T-cell (primary cell): Measurements from ENCODE around the gene RALGAPA1. TPM values are rescaled to one million over a fixed set of nuclear protein-coding genes. Genes with fewer than 3 reads are reported as not detected.
"Not testable (repeated sequence)": the region's sequence is repeated elsewhere in the genome, so short reads cannot be mapped to it uniquely, and the experiment has no call there.

ENCODE experiments used
- ATAC-seq, 4 experiments: fragments of 200-7000 bp in 3 of 4; fragments of 150-1000 bp in 1 of 4; cut with Tn5 transposase; replicated peaks in 1 of 4; 1 replicate in 3 of 4; 2 replicates in 1 of 4; pipeline ENCODE4 v1.10.0; 2021; ENCODE audit warnings: moderate library complexity in 3 of 4, mild to moderate bottlenecking in 2 of 4, moderate number of reproducible peaks in 1 of 4
- CTCF ChIA-PET, 2 donors: fragments of 300-600 bp; sonication (Branson Sonifier 250); formaldehyde crosslinking; loops; one replicate each; lab custom pipeline; 2022; ENCODE audit warnings: antibody characterized with exemption in 2 of 2; lab: Charles Lee
- POLR2A ChIA-PET, 2 donors: fragments of 300-600 bp; sonication (Branson Sonifier 250); formaldehyde crosslinking; loops; one replicate each; lab custom pipeline; 2022; ENCODE audit warnings: antibody characterized with exemption in 2 of 2; lab: Charles Lee
- DNase-seq, 35 experiments: peaks; one replicate each; pipeline versions ENCODE4 v3.0.0 to v3.0.0-alpha.2; 2013 to 2023
- H3K27ac ChIP-seq: one replicate; pipeline ENCODE4 v1.5.1; 2013; ENCODE audit warnings: low read length
- H3K27me3 ChIP-seq, 2 experiments: replicated peaks in 1 of 2; 1 replicate in 1 of 2; 2 replicates in 1 of 2; pipeline versions ENCODE4 v1.6.1 to v1.7.0; 2013; ENCODE audit warnings: low read length in 1 of 2, mixed read lengths in 1 of 2; ENCODE audit not compliant: control insufficient read depth in 2 of 2, insufficient read depth in 2 of 2; ENCODE audit errors: extremely low read depth in 1 of 2
- H3K36me3 ChIP-seq, 2 donors: 1 replicate in 1 of 2; 2 replicates in 1 of 2; pipeline versions ENCODE4 v1.6.1 to v1.7.0; 2013; ENCODE audit warnings: low read length in 1 of 2; ENCODE audit not compliant: control insufficient read depth in 2 of 2, insufficient read depth in 1 of 2; ENCODE audit errors: extremely low read depth in 1 of 2
- H3K4me1 ChIP-seq, 2 experiments: 1 replicate in 1 of 2; 2 replicates in 1 of 2; pipeline versions ENCODE4 v1.6.1 to v1.7.0; 2013; ENCODE audit warnings: low read length in 2 of 2, mixed read lengths in 1 of 2; ENCODE audit not compliant: insufficient read depth in 2 of 2, control insufficient read depth in 1 of 2; ENCODE audit errors: extremely low read depth in 1 of 2
- H3K4me3 ChIP-seq, 2 donors: 1 replicate in 1 of 2; 2 replicates in 1 of 2; pipeline versions ENCODE4 v1.5.1 to v1.7.0; 2013; ENCODE audit warnings: mild to moderate bottlenecking in 2 of 2, low read length in 1 of 2, moderate library complexity in 1 of 2; ENCODE audit not compliant: control insufficient read depth in 1 of 2; ENCODE audit errors: extremely low read depth in 1 of 2
- H3K9me3 ChIP-seq: 2 replicates; pipeline ENCODE4 v1.7.0; 2013
- H3K27ac Mint-ChIP-seq, 2 donors: one replicate each; pipeline ENCODE4 v1.8.0; 2020 to 2021; ENCODE audit warnings: mild to moderate bottlenecking in 2 of 2, mixed read lengths in 2 of 2
- H3K27me3 Mint-ChIP-seq, 2 donors: one replicate each; pipeline ENCODE4 v1.8.0; 2021 to 2022; ENCODE audit warnings: mixed read lengths in 2 of 2
- H3K36me3 Mint-ChIP-seq: one replicate; pipeline ENCODE4 v1.8.0; 2021; ENCODE audit warnings: mixed read lengths
- H3K4me1 Mint-ChIP-seq, 3 donors: one replicate each; pipeline ENCODE4 v1.8.0; 2020 to 2022; ENCODE audit warnings: mixed read lengths in 3 of 3, mild to moderate bottlenecking in 1 of 3
- H3K4me3 Mint-ChIP-seq, 3 donors: one replicate each; pipeline ENCODE4 v1.8.0; 2020 to 2022; ENCODE audit warnings: mild to moderate bottlenecking in 3 of 3, mixed read lengths in 3 of 3, moderate library complexity in 3 of 3
- H3K9me3 Mint-ChIP-seq, 3 donors: one replicate each; pipeline ENCODE4 v1.8.0; 2020 to 2022; ENCODE audit warnings: mixed read lengths in 3 of 3
- WGBS: methylation state at CpG from one replicate; pipeline ENCODE4 v1.1.5; 2013; ENCODE audit warnings: missing lambda C conversion rate; ENCODE audit not compliant: insufficient coverage; 5-methylcytosine and 5-hydroxymethylcytosine counted together
- total RNA-seq, 35 experiments: library from RNA in 6 of 35; stranded (reverse) in 6 of 35; fragments of 120-200 nt in 1 of 35; gene quantifications; one replicate each; pipeline versions ENCODE4 v1.2.1 to v1.2.4 and lab custom pipeline; 2013 to 2026

The RALGAPA1 gene
- total RNA-seq = 10 to 100 TPM; 65.1 to 88.9 (median 82.9) TPM
- total RNA-seq (2013) = 67.2 TPM
- total RNA-seq (lab: John Stamatoyannopoulos, UW) = 57.2 to 154 (median 109) reads per million in 29 experiments

GRCh38 chr14:35808638-35809563 is at the start of gene RALGAPA1:
Gene RALGAPA1 (minus strand): TSS chr14:35809295. CDS start chr14:35808835, 460 bp downstream.
- H3K9me3 Mint-ChIP-seq, H3K36me3 Mint-ChIP-seq, H3K36me3 ChIP-seq, H3K27me3 ChIP-seq, H3K27me3 Mint-ChIP-seq, H3K9me3 ChIP-seq: not testable (repeated sequence)
- peaks cover 5 to 18% of the 10 kb centered on the region in 2 experiments for H3K4me1 ChIP-seq
- Mint-ChIP-seq H3K27ac (peak within 1 kb of the TSS; percentile 91 to 95), H3K4me3 (peak within 1 kb of the TSS; percentile 96 to 98 (median 97)), H3K4me1 (peaks cover 35 to 40% (median 39%) of the 10 kb centered on the region in 3 donors)
- peak within 1 kb of the TSS; percentile 79 for H3K27ac ChIP-seq
- ChIA-PET CTCF (interaction anchor here (0.6 to 1.6 kb wide), 3 partner anchors 9 to 395 kb away, joined by 3 to 10 read pairs (median 4); partner anchors contain the start of gene BRMS1L (in 1 of the 2)), POLR2A (interaction anchor here in 1 of 2 donors (0.6 to 1.5 kb wide), 5 partner anchors 13 to 404 kb away, joined by 3 to 33 read pairs (median 4); partner anchors contain the start of genes BRMS1L and NFKBIA)
- peak within 1 kb of the TSS; percentile 76 to 90 for H3K4me3 ChIP-seq
- peak; percentile 76 to 99 (median 94) for DNase-seq
- under 1% methylated on average over 34 of the region's 66 CpGs for WGBS
- ATAC-seq = peak; percentile 93 to 98 (median 96)

- no peak overlapping the region for H3K27ac ChIP-seq
- ChIA-PET POLR2A (no interaction called here), CTCF (interaction anchor here in 1 of 2 donors (0.6 kb wide), 1 partner anchor 39 kb away, joined by 3 read pairs; no protein-coding TSS in a partner anchor)
- no peaks in the 10 kb centered on the region for H3K9me3 ChIP-seq
- Mint-ChIP-seq H3K4me3 (no peak overlapping the region), H3K27me3 (no peaks in the 10 kb centered on the region), H3K4me1 (no peaks in the 10 kb centered on the region), H3K36me3 (peaks cover 50% of the 10 kb centered on the region), H3K27ac (no peak overlapping the region), H3K9me3 (no peaks in the 10 kb centered on the region)
- DNase-seq (no peak), ATAC-seq (no peak)
- WGBS = 89% methylated on average over 3 of the region's 7 CpGs
- H3K36me3 ChIP-seq = peaks cover 5 to 13% of the 10 kb centered on the region in 2 donors
- no peak overlapping the region for H3K4me3 ChIP-seq
- H3K27me3 ChIP-seq = no peaks in the 10 kb centered on the region
- no peaks in the 10 kb centered on the region for H3K4me1 ChIP-seq
Observed at GRCh38 chr14:35858521-35859209, 49.6 kb upstream of the RALGAPA1 start.

GRCh38 chr14:35855876-35856481 is 46.9 kb upstream of the RALGAPA1 start:
- DNase-seq (no peak), ATAC-seq (no peak)
- whole genome bisulfite sequencing = 69% methylated on average over 3 of the region's 6 CpGs

GRCh38 chr14:35854696-35855270 is 45.7 kb upstream of the RALGAPA1 start:
- no peaks in the 10 kb centered on the region for H3K4me1 ChIP-seq
- Mint-ChIP-seq H3K27me3 (no peaks in the 10 kb centered on the region), H3K36me3 (peaks cover 44% of the 10 kb centered on the region), H3K4me1 (no peaks in the 10 kb centered on the region), H3K4me3 (no peak overlapping the region), H3K27ac (no peak overlapping the region), H3K9me3 (peaks cover 0 to 4% (median 3%) of the 10 kb centered on the region in 3 donors)
- peaks cover 3% of the 10 kb centered on the region in 2 donors for H3K36me3 ChIP-seq
- H3K4me3 ChIP-seq = no peak overlapping the region
- DNase-seq (no peak), ATAC-seq (no peak)
- CTCF ChIA-PET = no interaction called here
- POLR2A ChIA-PET = interaction anchor here in 1 of 2 donors (0.5 to 0.6 kb wide), 2 partner anchors 28 to 822 kb away, joined by 3 read pairs; no protein-coding TSS in a partner anchor
- H3K27ac ChIP-seq = no peak overlapping the region
- no CpG with 5 or more reads among the region's 1 CpG for WGBS
- H3K9me3 ChIP-seq = no peaks in the 10 kb centered on the region
- no peaks in the 10 kb centered on the region for H3K27me3 ChIP-seq

More at GRCh38 chr14:35855876-35856481, 46.9 kb upstream of the RALGAPA1 start:
- POLR2A ChIA-PET = no interaction called here
- CTCF ChIA-PET = interaction anchor here in 1 of 2 donors (1.0 kb wide), 1 partner anchor 38 kb away, joined by 3 read pairs; no protein-coding TSS in a partner anchor
- no peaks in the 10 kb centered on the region for H3K27me3 Mint-ChIP-seq
- peaks cover 45% of the 10 kb centered on the region for H3K36me3 Mint-ChIP-seq
- Histone ChIP-seq H3K27ac (no peak overlapping the region), H3K4me3 (no peak overlapping the region), H3K36me3 (peaks cover 3 to 4% of the 10 kb centered on the region in 2 donors), H3K4me1 (no peaks in the 10 kb centered on the region), H3K27me3 (no peaks in the 10 kb centered on the region), H3K9me3 (no peaks in the 10 kb centered on the region)
- no peak overlapping the region for H3K4me3 Mint-ChIP-seq
- H3K9me3 Mint-ChIP-seq = peaks cover 0 to 4% (median 3%) of the 10 kb centered on the region in 3 donors
- no peak overlapping the region for H3K27ac Mint-ChIP-seq
- H3K4me1 Mint-ChIP-seq = no peaks in the 10 kb centered on the region

GRCh38 chr14:35853225-35853624 is 44.1 kb upstream of the RALGAPA1 start:
- ChIA-PET CTCF (interaction anchor here in 1 of 2 donors (0.7 kb wide), 1 partner anchor 497 kb away, joined by 3 read pairs; no protein-coding TSS in a partner anchor), POLR2A (no interaction called here)
- DNase-seq = no peak
- H3K36me3 ChIP-seq = peaks cover 3 to 6% of the 10 kb centered on the region in 2 donors
- Mint-ChIP-seq H3K4me1 (peaks cover 0 to 5% (median 0%) of the 10 kb centered on the region in 3 donors), H3K27ac (no peak overlapping the region), H3K9me3 (peaks cover 0 to 4% (median 3%) of the 10 kb centered on the region in 3 donors), H3K4me3 (no peak overlapping the region), H3K36me3 (peaks cover 47% of the 10 kb centered on the region), H3K27me3 (no peaks in the 10 kb centered on the region)
- H3K9me3 ChIP-seq = no peaks in the 10 kb centered on the region
- WGBS = 80% methylated on average over 1 of the region's 2 CpGs
- H3K27ac ChIP-seq = no peak overlapping the region
- no peak for ATAC-seq
- H3K4me3 ChIP-seq = no peak overlapping the region
- no peaks in the 10 kb centered on the region for H3K27me3 ChIP-seq
- H3K4me1 ChIP-seq = no peaks in the 10 kb centered on the region
